Heart left ventricle (tissue), 13 donors: ENCODE data around the gene PTTG2.

ENCODE experiments used
- POLR2A ChIP-seq, 2 donors: fragments of 450-650 bp; IDR thresholded peaks; one replicate each; pipeline ENCODE4 v1.6.1; 2017; ENCODE audit warnings: antibody characterized with exemption in 2 of 2, mild to moderate bottlenecking in 2 of 2, moderate library complexity in 2 of 2
- TF ChIP-seq, protein P1 (sequence below), 12 donors: fragments of 200-600 bp; sonication (generic) in 4 of 12; IDR thresholded peaks; one replicate each; pipeline versions ENCODE4 v1.5.0 to v1.8.0; 2018 to 2022; ENCODE audit warnings: antibody characterized with exemption in 12 of 12, mild to moderate bottlenecking in 5 of 12
- donor health status: ischemic (EF 13 %, LVEDD 7.1; RV severe dilation, severe dysfunction).
- donor health status: DM: no; HTN: yes; CAD: no.
- donor health status: DM: no; HTN: no; CAD: no.
- donor health status: ischemic (EF 25% LVEDD 6.9; RV normal size, moderate dysfunction).
- donor health status: ischemic (EF 25% LVEDD 5.7; RV mildly dilated, moderate dysfunction).
- donor health status: ischemic (EF 35%, LVEDD 5.7; RV mildly dilated, moderate dysfunction).
- donor health status: nonischemic (EF 11% LVEDD 7.7; RV severe dilation, severe dysfunction).
- donor health status: DM: yes; HTN: yes; CAD: no.
- donor health status: PGD.
- donor health status: ischemic (EF 29% LVEDD 5.4; RV normal size, mild dysfunction).
- donor health status: nonischemic (EF 23%, LVEDD 6.1; RV moderate dilation, normal function).

DNA sequence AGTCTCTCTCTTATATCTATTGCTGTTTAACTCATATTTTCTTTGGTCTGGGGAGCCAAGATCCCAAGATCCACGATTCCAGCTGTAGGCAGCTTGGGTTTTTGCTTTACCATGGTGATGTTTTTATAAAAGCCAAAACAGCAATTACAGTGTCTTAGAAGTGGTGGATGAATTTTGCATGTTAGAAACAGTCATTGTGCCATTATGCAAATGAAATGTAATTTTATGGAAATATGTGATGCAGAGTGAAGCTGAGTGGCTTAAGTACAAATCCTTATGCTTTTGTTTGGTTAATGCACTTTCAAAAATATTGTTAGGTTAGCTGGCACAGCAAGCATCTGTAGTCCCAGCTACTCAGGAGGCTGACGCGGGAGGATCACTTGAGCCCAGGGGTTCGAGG lies 32.8 kb upstream of the PTTG2 start:
- TF ChIP-seq POLR2A (IDR thresholded peaks at IDR 0.05): no peak
- TF ChIP-seq, protein P1, sequence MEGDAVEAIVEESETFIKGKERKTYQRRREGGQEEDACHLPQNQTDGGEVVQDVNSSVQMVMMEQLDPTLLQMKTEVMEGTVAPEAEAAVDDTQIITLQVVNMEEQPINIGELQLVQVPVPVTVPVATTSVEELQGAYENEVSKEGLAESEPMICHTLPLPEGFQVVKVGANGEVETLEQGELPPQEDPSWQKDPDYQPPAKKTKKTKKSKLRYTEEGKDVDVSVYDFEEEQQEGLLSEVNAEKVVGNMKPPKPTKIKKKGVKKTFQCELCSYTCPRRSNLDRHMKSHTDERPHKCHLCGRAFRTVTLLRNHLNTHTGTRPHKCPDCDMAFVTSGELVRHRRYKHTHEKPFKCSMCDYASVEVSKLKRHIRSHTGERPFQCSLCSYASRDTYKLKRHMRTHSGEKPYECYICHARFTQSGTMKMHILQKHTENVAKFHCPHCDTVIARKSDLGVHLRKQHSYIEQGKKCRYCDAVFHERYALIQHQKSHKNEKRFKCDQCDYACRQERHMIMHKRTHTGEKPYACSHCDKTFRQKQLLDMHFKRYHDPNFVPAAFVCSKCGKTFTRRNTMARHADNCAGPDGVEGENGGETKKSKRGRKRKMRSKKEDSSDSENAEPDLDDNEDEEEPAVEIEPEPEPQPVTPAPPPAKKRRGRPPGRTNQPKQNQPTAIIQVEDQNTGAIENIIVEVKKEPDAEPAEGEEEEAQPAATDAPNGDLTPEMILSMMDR (IDR thresholded peaks at IDR 0.05): no peak
